Keratinocyte (primary cell): ENCODE measurements around the gene HS6ST3. TPM values are rescaled to one million over a fixed set of nuclear protein-coding genes. Genes with fewer than 3 reads are reported as not detected.

Experiments used
- DNase-seq: peaks from one replicate; pipeline ENCODE4 v3.0.0-alpha.2; 2011; ENCODE audit warnings: low read depth, missing footprints, low spot score
- FAIRE-seq: peaks from 2 replicates; lab custom pipeline; 2011; peaks lifted over from hg19 to GRCh38; lab: Jason Lieb, UNC
- H2AFZ ChIP-seq: 2 replicates; pipeline ENCODE4 v1.6.0; 2012; ENCODE audit warnings: low read length, control low read depth, inconsistent platforms; ENCODE audit not compliant: control insufficient read depth
- H3K27ac ChIP-seq: 2 replicates; pipeline ENCODE4 v1.5.1; 2011; ENCODE audit warnings: low read length; ENCODE audit not compliant: control insufficient read depth, insufficient read depth
- H3K27me3 ChIP-seq: 3 replicates; pipeline ENCODE4 v1.6.0; 2011; ENCODE audit warnings: low read length; ENCODE audit not compliant: control insufficient read depth, insufficient read depth; ENCODE audit errors: extremely low read depth
- H3K36me3 ChIP-seq, 2 experiments: 2 replicates in 1 of 2; 3 replicates in 1 of 2; pipeline ENCODE4 v1.5.1; 2011; ENCODE audit warnings: low read length in 2 of 2, mild to moderate bottlenecking in 1 of 2; ENCODE audit not compliant: control insufficient read depth in 2 of 2, insufficient read depth in 2 of 2; ENCODE audit errors: extremely low read depth in 1 of 2
- H3K4me1 ChIP-seq: 3 replicates; pipeline ENCODE4 v1.5.1; 2011; ENCODE audit warnings: low read length; ENCODE audit not compliant: control insufficient read depth, insufficient read depth; ENCODE audit errors: extremely low read depth
- H3K4me2 ChIP-seq: 3 replicates; pipeline ENCODE4 v1.6.0; 2011; ENCODE audit warnings: low read depth, low read length; ENCODE audit not compliant: control insufficient read depth, insufficient read depth; ENCODE audit errors: extremely low read depth
- H3K4me3 ChIP-seq, 3 experiments: fragments of 200-600 bp in 1 of 3; sonication (generic) in 1 of 3; 2 replicates in 2 of 3; 3 replicates in 1 of 3; pipeline ENCODE4 v1.5.1; 2011 to 2016; ENCODE audit warnings: low read length in 3 of 3, mild to moderate bottlenecking in 3 of 3, control low read depth in 2 of 3, inconsistent platforms in 1 of 3, low read depth in 1 of 3, mixed read lengths in 1 of 3, mixed run types in 1 of 3, moderate library complexity in 1 of 3; ENCODE audit not compliant: control insufficient read depth in 2 of 3, insufficient read depth in 2 of 3; ENCODE audit errors: extremely low read depth in 1 of 3
- H3K79me2 ChIP-seq: 2 replicates; pipeline ENCODE4 v1.6.0; 2012; ENCODE audit warnings: low read length; ENCODE audit not compliant: control insufficient read depth, insufficient read depth
- H3K9ac ChIP-seq: 3 replicates; pipeline ENCODE4 v1.6.0; 2011; ENCODE audit warnings: low read length; ENCODE audit not compliant: control insufficient read depth, insufficient read depth; ENCODE audit errors: extremely low read depth
- H3K9me1 ChIP-seq: 3 replicates; pipeline ENCODE4 v1.6.0; 2011; ENCODE audit warnings: low read length; ENCODE audit not compliant: control insufficient read depth, insufficient read depth; ENCODE audit errors: extremely low read depth
- H3K9me3 ChIP-seq: 2 replicates; pipeline ENCODE4 v1.5.1; 2012; ENCODE audit warnings: low read depth, low read length; ENCODE audit not compliant: control insufficient read depth
- H4K20me1 ChIP-seq: 3 replicates; pipeline ENCODE4 v1.6.0; 2011; ENCODE audit warnings: low read length; ENCODE audit not compliant: control insufficient read depth, insufficient read depth; ENCODE audit errors: extremely low read depth
- EZH2 ChIP-seq: IDR thresholded peaks from one replicate; pipeline ENCODE4 v1.6.1; 2012; ENCODE audit warnings: inconsistent platforms, mild to moderate bottlenecking, low read length, moderate library complexity
- dilution Hi-C: fragments of 300-500 bp; cut with MboI; formaldehyde crosslinking; loops from one replicate; pipeline ENCODE4 v1.7.0; 2020; ENCODE audit warnings: low sequenced_read_pairs; ENCODE audit not compliant: extremely low pct_ligation_motif_present
- polyA plus RNA-seq, 5 experiments: library from polyadenylated mRNA; depleted of rRNA in 3 of 5; stranded (reverse) in 3 of 5; stranded (forward) in 1 of 5; unstranded in 1 of 5; fragments of >200 nt; gene quantifications; 1 replicate in 1 of 5; 2 replicates in 3 of 5; 3 replicates in 1 of 5; pipeline versions ENCODE4 v1.2.1 to v1.2.3, GENCODE V29; 2011 to 2012; ENCODE audit warnings: missing spikeins in 2 of 5, low read depth in 1 of 5, low replicate concordance in 1 of 5
- TF ChIP-seq, protein P1 (sequence below), 3 experiments: IDR thresholded peaks in 1 of 3; conservative IDR thresholded peaks in 1 of 3; optimal IDR thresholded peaks in 1 of 3; 2 replicates in 2 of 3; 3 replicates in 1 of 3; pipeline versions ENCODE3 to v1.5.1; 2011; ENCODE audit warnings: low read length in 3 of 3, mild to moderate bottlenecking in 3 of 3, moderate library complexity in 2 of 3, control low read depth in 1 of 3, inconsistent platforms in 1 of 3; ENCODE audit not compliant: insufficient read depth in 2 of 3; ENCODE audit errors: extremely low read depth in 1 of 3

The HS6ST3 gene
- polyA plus RNA-seq, 1 donor (not counting 4 experiments of a cell fraction or from before 2014, with no cell fraction given): 0.03 TPM

DNA sequence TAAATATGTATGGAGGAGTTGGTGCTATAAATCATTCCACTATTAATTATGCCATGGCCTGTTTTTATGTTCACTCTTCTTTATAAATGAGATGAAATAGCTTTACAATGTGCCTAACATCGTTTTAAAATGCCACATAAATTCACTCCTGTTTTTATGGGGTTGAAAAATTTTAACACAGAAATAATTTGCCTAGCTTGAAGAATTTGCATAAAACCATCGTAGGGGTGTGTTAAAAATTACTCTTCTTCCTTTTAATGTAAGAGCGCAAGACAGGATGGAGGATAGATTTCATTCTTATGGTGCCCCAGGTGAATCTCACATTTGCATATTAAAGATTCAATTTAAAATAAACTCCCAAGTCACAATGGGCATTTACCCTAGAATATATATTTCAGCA lies 456.6 kb downstream of the HS6ST3 start:
- dilution Hi-C loops: no loop called here
- FAIRE-seq: no peak

DNA sequence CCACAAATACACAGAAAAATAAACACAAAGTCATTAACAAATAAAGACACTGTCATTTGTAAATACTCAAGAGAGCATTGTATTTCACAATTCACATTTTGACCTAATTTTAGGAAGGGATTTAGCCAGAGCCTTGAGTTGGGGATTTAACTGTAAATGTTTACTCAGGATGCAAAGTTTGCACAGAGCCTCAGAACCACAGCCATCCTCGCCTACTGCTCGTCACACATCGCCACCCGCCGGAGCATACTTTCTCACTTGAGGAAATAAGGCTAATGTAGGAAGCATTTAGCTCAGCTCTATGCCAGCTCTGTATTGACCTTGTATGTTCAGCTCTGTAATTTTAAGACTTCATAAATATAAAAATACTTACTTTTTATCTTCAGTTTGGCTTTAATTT lies 461.6 kb downstream of the HS6ST3 start:
- Histone ChIP-seq H3K4me1 (no peaks in the 10 kb centered on the region), H3K4me3 (no peak overlapping the region), H3K4me2 (no peak overlapping the region), H3K79me2 (no peaks in the 10 kb centered on the region), H4K20me1 (no peaks in the 10 kb centered on the region), H2AFZ (no peak overlapping the region), H3K9ac (no peak overlapping the region), H3K9me3 (no peaks in the 10 kb centered on the region), H3K27me3 (no peaks in the 10 kb centered on the region), H3K27ac (no peak overlapping the region), H3K36me3 (no peaks in the 10 kb centered on the region), H3K9me1 (no peaks in the 10 kb centered on the region)
- dilution Hi-C loops: no loop called here
- TF ChIP-seq, protein P1, sequence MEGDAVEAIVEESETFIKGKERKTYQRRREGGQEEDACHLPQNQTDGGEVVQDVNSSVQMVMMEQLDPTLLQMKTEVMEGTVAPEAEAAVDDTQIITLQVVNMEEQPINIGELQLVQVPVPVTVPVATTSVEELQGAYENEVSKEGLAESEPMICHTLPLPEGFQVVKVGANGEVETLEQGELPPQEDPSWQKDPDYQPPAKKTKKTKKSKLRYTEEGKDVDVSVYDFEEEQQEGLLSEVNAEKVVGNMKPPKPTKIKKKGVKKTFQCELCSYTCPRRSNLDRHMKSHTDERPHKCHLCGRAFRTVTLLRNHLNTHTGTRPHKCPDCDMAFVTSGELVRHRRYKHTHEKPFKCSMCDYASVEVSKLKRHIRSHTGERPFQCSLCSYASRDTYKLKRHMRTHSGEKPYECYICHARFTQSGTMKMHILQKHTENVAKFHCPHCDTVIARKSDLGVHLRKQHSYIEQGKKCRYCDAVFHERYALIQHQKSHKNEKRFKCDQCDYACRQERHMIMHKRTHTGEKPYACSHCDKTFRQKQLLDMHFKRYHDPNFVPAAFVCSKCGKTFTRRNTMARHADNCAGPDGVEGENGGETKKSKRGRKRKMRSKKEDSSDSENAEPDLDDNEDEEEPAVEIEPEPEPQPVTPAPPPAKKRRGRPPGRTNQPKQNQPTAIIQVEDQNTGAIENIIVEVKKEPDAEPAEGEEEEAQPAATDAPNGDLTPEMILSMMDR (optimal IDR thresholded peaks at IDR 0.05 in 1 of 3, IDR thresholded peaks at IDR 0.05 in 1 of 3, conservative IDR thresholded peaks at IDR 0.05 in 1 of 3; ENCODE audit: extremely low read depth in 1 of 3, insufficient read depth in 2 of 3, low read length in 3 of 3): no peak
- no peak for TF ChIP-seq EZH2
- FAIRE-seq: no peak
- no peak for DNase-seq

More for the DNA sequence above, 456.6 kb downstream of the HS6ST3 start:
- Histone ChIP-seq H3K79me2 (no peaks in the 10 kb centered on the region), H3K9me3 (no peaks in the 10 kb centered on the region), H2AFZ (no peak overlapping the region), H3K4me1 (no peaks in the 10 kb centered on the region), H3K36me3 (no peaks in the 10 kb centered on the region), H4K20me1 (no peaks in the 10 kb centered on the region), H3K27me3 (no peaks in the 10 kb centered on the region), H3K4me2 (no peak overlapping the region), H3K9me1 (no peaks in the 10 kb centered on the region), H3K9ac (no peak overlapping the region), H3K4me3 (no peak overlapping the region), H3K27ac (no peak overlapping the region)
- DNase-seq: no peak
- TF ChIP-seq EZH2: no peak

DNA sequence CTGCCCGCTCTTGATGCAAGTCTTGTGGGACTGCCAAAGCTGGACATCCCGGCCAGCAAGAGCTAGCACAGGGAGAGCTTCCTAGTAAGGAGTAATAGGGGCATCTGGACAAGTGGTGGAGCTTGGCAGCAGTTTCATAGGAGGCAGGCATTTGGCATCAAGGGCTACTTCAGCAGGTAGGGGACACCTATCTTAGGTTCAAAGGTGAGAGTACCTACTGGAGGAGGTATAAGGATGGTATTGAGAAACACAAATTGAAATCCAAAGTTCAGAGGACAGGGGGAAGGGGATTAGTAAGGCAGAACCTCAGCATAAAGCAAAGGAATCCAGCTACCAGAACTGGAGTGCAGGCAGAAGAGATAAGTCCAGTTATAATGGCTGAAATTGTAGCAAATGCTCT lies 462.7 kb downstream of the HS6ST3 start:
- no peaks in the 10 kb centered on the region for H3K79me2 ChIP-seq

More for the DNA sequence above, 462.7 kb downstream of the HS6ST3 start:
- dilution Hi-C loops: no loop called here
- no peak for TF ChIP-seq EZH2
- TF ChIP-seq, protein P1 (optimal IDR thresholded peaks at IDR 0.05 in 1 of 3, IDR thresholded peaks at IDR 0.05 in 1 of 3, conservative IDR thresholded peaks at IDR 0.05 in 1 of 3; ENCODE audit: extremely low read depth in 1 of 3, insufficient read depth in 2 of 3, low read length in 3 of 3): no peak
- DNase-seq (no peak), FAIRE-seq (no peak)
- Histone ChIP-seq H3K4me1 (no peaks in the 10 kb centered on the region), H4K20me1 (no peaks in the 10 kb centered on the region), H3K27me3 (no peaks in the 10 kb centered on the region), H3K9me1 (no peaks in the 10 kb centered on the region), H3K4me3 (no peak overlapping the region), H2AFZ (no peak overlapping the region), H3K4me2 (no peak overlapping the region), H3K9me3 (no peaks in the 10 kb centered on the region), H3K9ac (no peak overlapping the region), H3K36me3 (no peaks in the 10 kb centered on the region), H3K27ac (no peak overlapping the region)
